NT2/D1 (cell line): ENCODE data around the gene MRTFA.
"Not testable (repeated sequence)": the region's sequence is repeated elsewhere in the genome, so short reads cannot be mapped to it uniquely, and the experiment has no call there.

ENCODE experiments used
- DNase-seq: peaks from one replicate; pipeline ENCODE4 v3.0.0-alpha.2; 2011; ENCODE audit warnings: low read depth, low spot score
- H3K27me3 ChIP-seq: 2 replicates; pipeline ENCODE4 v1.6.0; 2011; ENCODE audit warnings: mild to moderate bottlenecking; ENCODE audit not compliant: insufficient read length, insufficient read depth
- H3K36me3 ChIP-seq: 2 replicates; pipeline ENCODE4 v1.6.1; 2011; ENCODE audit warnings: mild to moderate bottlenecking, low read length, mixed read lengths; ENCODE audit not compliant: insufficient read depth, insufficient read length
- H3K4me1 ChIP-seq: 2 replicates; pipeline ENCODE4 v1.5.1; 2011; ENCODE audit not compliant: insufficient read depth, insufficient read length
- H3K4me3 ChIP-seq: 2 replicates; pipeline ENCODE4 v1.5.1; 2011; ENCODE audit warnings: low read depth; ENCODE audit not compliant: insufficient read length
- H3K9ac ChIP-seq: 2 replicates; pipeline ENCODE4 v1.6.0; 2011; ENCODE audit warnings: low read depth; ENCODE audit not compliant: insufficient read length
- H3K9me3 ChIP-seq: 2 replicates; pipeline ENCODE4 v1.5.1; 2011; ENCODE audit warnings: mild to moderate bottlenecking, low read length; ENCODE audit not compliant: insufficient read depth
- SUZ12 ChIP-seq: IDR thresholded peaks from 2 replicates; pipeline ENCODE4 v1.6.1; 2011; ENCODE audit not compliant: insufficient read length, insufficient read depth; ENCODE audit errors: extremely low read depth
- YY1 ChIP-seq: IDR thresholded peaks from 2 replicates; pipeline ENCODE4 v1.6.1; 2011; ENCODE audit not compliant: insufficient read length, insufficient read depth
- ZNF274 ChIP-seq: IDR thresholded peaks from 2 replicates; pipeline ENCODE4 v1.6.1; 2011; ENCODE audit warnings: mild to moderate bottlenecking, low read depth, low read length

The MRTFA gene

GRCh38 chr22:40507491-40507890 lies 129.0 kb downstream of the MRTFA start:
- H3K4me3 ChIP-seq: no peak overlapping the region
- no peaks in the 10 kb centered on the region for H3K36me3 ChIP-seq
- peaks cover 11% of the 10 kb centered on the region; the same call in 1 of the 2 replicates for H3K9me3 ChIP-seq
- H3K4me1 ChIP-seq: no peaks in the 10 kb centered on the region
- no peak for DNase-seq
- H3K27me3 ChIP-seq: no peaks in the 10 kb centered on the region
- TF ChIP-seq YY1 (no peak), SUZ12 (no peak), ZNF274 (no peak)
- no peak overlapping the region for H3K9ac ChIP-seq

GRCh38 chr22:40506762-40507161 lies 129.8 kb downstream of the MRTFA start:
- Histone ChIP-seq H3K9me3 (peaks cover 11% of the 10 kb centered on the region; the same call in 1 of the 2 replicates), H3K4me3 (no peak overlapping the region), H3K4me1 (no peaks in the 10 kb centered on the region), H3K9ac (no peak overlapping the region), H3K27me3 (no peaks in the 10 kb centered on the region), H3K36me3 (no peaks in the 10 kb centered on the region)
- DNase-seq: no peak
- no peak for TF ChIP-seq ZNF274
- no peak for TF ChIP-seq SUZ12
- TF ChIP-seq YY1: no peak

GRCh38 chr22:40504285-40505249 lies 132.0 kb downstream of the MRTFA start:
- Histone ChIP-seq H3K9ac (no peak overlapping the region), H3K4me3 (no peak overlapping the region), H3K27me3 (no peaks in the 10 kb centered on the region), H3K9me3 (peaks cover 11% of the 10 kb centered on the region; the same call in 1 of the 2 replicates), H3K36me3 (no peaks in the 10 kb centered on the region), H3K4me1 (no peaks in the 10 kb centered on the region)
- no peak for TF ChIP-seq SUZ12
- no peak for TF ChIP-seq YY1
- TF ChIP-seq ZNF274: no peak
- no peak for DNase-seq

DNA sequence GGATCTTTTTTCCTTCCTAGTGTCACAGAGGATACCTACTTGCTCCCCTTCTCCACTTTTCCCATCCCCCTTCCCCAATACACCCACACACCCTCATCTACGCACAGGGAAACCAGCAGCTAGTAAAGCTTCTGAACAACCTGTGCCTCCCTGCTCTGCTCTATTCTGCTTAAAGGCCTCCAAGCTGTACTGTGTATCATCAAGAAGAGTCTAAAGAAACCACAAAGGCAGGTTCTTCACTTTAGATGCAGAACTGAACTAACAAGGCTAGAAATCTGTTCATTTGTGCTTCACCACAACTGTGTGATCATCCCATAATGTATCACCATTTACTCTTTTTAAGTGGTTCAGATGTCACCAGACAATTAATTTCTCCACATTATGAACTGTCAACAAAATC lies 133.6 kb downstream of the MRTFA start:
- Histone ChIP-seq H3K9me3 (peaks cover 11% of the 10 kb centered on the region; the same call in 1 of the 2 replicates), H3K4me3 (no peak overlapping the region), H3K36me3 (no peaks in the 10 kb centered on the region), H3K27me3 (no peaks in the 10 kb centered on the region), H3K4me1 (no peaks in the 10 kb centered on the region), H3K9ac (no peak overlapping the region)
- no peak for TF ChIP-seq YY1
- no peak for DNase-seq

DNA sequence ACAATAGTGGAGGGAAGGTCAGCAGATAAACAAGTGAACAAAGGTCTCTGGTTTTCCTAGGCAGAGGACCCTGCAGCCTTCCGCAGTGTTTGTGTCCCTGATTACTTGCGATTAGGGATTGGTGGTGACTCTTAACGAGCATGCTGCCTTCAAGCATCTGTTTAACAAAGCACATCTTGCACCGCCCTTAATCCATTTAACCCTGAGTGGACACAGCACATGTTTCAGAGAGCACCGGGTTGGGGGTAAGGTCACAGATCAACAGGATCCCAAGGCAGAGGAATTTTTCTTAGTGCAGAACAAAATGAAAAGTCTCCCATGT lies 136.1 kb downstream of the MRTFA start:
- not testable (repeated sequence) for H3K9ac ChIP-seq, H3K36me3 ChIP-seq, H3K27me3 ChIP-seq, DNase-seq, H3K4me1 ChIP-seq, H3K4me3 ChIP-seq
- H3K9me3 ChIP-seq: peaks cover 11% of the 10 kb centered on the region; the same call in 1 of the 2 replicates

DNA sequence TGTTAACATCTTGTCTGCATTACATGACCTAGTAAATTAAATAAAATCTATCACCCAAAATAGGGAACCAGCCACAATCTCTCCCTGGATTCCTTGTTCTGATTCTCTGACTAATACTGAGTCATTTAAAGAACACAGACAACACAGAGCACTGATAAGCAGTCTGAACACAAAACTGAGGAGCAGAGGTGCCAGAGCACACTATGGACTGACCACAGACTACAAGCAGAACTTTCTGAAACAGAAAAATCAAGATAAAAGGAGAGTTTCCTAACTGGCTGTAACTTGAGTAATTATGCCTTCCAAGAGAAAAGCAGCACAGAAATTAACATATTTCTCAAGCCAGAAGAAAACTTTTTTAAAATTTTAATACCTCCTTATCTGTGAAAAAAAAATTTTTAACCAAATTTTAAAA lies 137.3 kb downstream of the MRTFA start:
- Histone ChIP-seq H3K4me3 (no peak overlapping the region), H3K9ac (no peak overlapping the region)
- DNase-seq: no peak

GRCh38 chr22:40498420-40499208 lies 137.9 kb downstream of the MRTFA start:
- no peak overlapping the region for H3K9ac ChIP-seq
- no peaks in the 10 kb centered on the region for H3K4me1 ChIP-seq
- no peak for TF ChIP-seq ZNF274
- no peak for TF ChIP-seq YY1
- no peak for TF ChIP-seq SUZ12
- H3K36me3 ChIP-seq: no peaks in the 10 kb centered on the region
- peaks cover 10% of the 10 kb centered on the region; the same call in 1 of the 2 replicates for H3K9me3 ChIP-seq
- no peak overlapping the region for H3K4me3 ChIP-seq
- no peaks in the 10 kb centered on the region for H3K27me3 ChIP-seq
- peak; percentile 20 for DNase-seq

More for the DNA sequence above, 137.3 kb downstream of the MRTFA start:
- peaks cover 11% of the 10 kb centered on the region; the same call in 1 of the 2 replicates for H3K9me3 ChIP-seq
- H3K27me3 ChIP-seq: no peaks in the 10 kb centered on the region
- H3K36me3 ChIP-seq: no peaks in the 10 kb centered on the region
- no peaks in the 10 kb centered on the region for H3K4me1 ChIP-seq
- TF ChIP-seq ZNF274 (no peak), SUZ12 (no peak), YY1 (no peak)
